HEK293T (cell line): ENCODE results near the gene PXDC1.

Experiments
- CTCF ChIA-PET: fragments of 350-600 bp; formaldehyde crosslinking; extraction: SDS; loops from one replicate; lab custom pipeline; 2021; ENCODE audit warnings: antibody characterized with exemption, inconsistent platforms; lab: Yijun Ruan, JAX
- POLR2A ChIA-PET: fragments of 350-600 bp; formaldehyde crosslinking; extraction: SDS; loops from one replicate; lab custom pipeline; 2020; ENCODE audit warnings: antibody characterized with exemption, inconsistent platforms; lab: Yijun Ruan, JAX
- DNase-seq: peaks from one replicate; pipeline ENCODE4 v3.0.0; 2012; ENCODE audit warnings: mixed read lengths; ENCODE audit errors: extremely low spot score
- ARNT ChIP-seq: fragments of 450-650 bp; IDR thresholded peaks from 2 replicates; pipeline ENCODE4 v1.6.1; 2017; ENCODE audit warnings: mild to moderate bottlenecking
- BHLHE40 ChIP-seq: fragments of 450-650 bp; IDR thresholded peaks from 2 replicates; pipeline ENCODE4 v1.6.1; 2016; ENCODE audit warnings: mild to moderate bottlenecking, moderate library complexity, borderline replicate concordance
- CTBP1 ChIP-seq: fragments of 450-650 bp; IDR thresholded peaks from 2 replicates; pipeline ENCODE4 v1.6.1; 2016; ENCODE audit warnings: borderline replicate concordance
- ELF4 ChIP-seq: fragments of 450-650 bp; IDR thresholded peaks from 2 replicates; pipeline ENCODE4 v1.6.1; 2017; ENCODE audit warnings: antibody characterized with exemption
- FOXA1 ChIP-seq: fragments of 450-650 bp; IDR thresholded peaks from 2 replicates; pipeline ENCODE4 v1.6.1; 2016; ENCODE audit warnings: mild to moderate bottlenecking
- FOXK2 ChIP-seq: fragments of 450-650 bp; IDR thresholded peaks from 2 replicates; pipeline ENCODE4 v1.6.1; 2016; ENCODE audit warnings: mild to moderate bottlenecking
- FOXM1 ChIP-seq: fragments of 450-650 bp; IDR thresholded peaks from 2 replicates; pipeline ENCODE4 v1.6.1; 2017; ENCODE audit warnings: mild to moderate bottlenecking, borderline replicate concordance
- HDGF ChIP-seq: fragments of 450-650 bp; IDR thresholded peaks from 2 replicates; pipeline ENCODE4 v1.6.1; 2017; ENCODE audit warnings: antibody characterized with exemption, borderline replicate concordance
- L3MBTL2 ChIP-seq: fragments of 450-650 bp; conservative IDR thresholded peaks from 2 replicates; pipeline ENCODE4 v1.6.1; 2016; ENCODE audit warnings: mild to moderate bottlenecking
- LEF1 ChIP-seq: fragments of 450-650 bp; IDR thresholded peaks from 2 replicates; pipeline ENCODE4 v1.6.1; 2017; ENCODE audit warnings: mild to moderate bottlenecking, borderline replicate concordance
- NFRKB ChIP-seq: fragments of 450-650 bp; IDR thresholded peaks from 2 replicates; pipeline ENCODE4 v1.6.1; 2016; ENCODE audit warnings: mild to moderate bottlenecking, moderate library complexity
- SP1 ChIP-seq: fragments of 450-650 bp; IDR thresholded peaks from 2 replicates; pipeline ENCODE4 v1.6.1; 2017
- SUZ12 ChIP-seq: fragments of 450-650 bp; IDR thresholded peaks from 2 replicates; pipeline ENCODE4 v1.6.1; 2016; ENCODE audit warnings: mild to moderate bottlenecking
- TARDBP ChIP-seq: fragments of 450-650 bp; IDR thresholded peaks from 2 replicates; pipeline ENCODE4 v1.6.1; 2016
- ZNF384 ChIP-seq: fragments of 450-650 bp; IDR thresholded peaks from 2 replicates; pipeline ENCODE4 v1.6.1; 2016
- TF ChIP-seq, protein P1 (sequence below): fragments of 450-650 bp; IDR thresholded peaks from 2 replicates; pipeline ENCODE4 v1.6.1; 2016

PXDC1 gene

GRCh38 chr6:3699231-3699630, 52.3 kb downstream of the PXDC1 start:
- TF ChIP-seq TARDBP (no peak), SP1 (no peak), HDGF (no peak), CTBP1 (no peak), L3MBTL2 (no peak), FOXK2 (no peak), ARNT (no peak), FOXM1 (no peak), ELF4 (no peak)
- ChIA-PET CTCF (no interaction called here), POLR2A (no interaction called here)
- DNase-seq, result no peak

GRCh38 chr6:3698021-3698420, 53.5 kb downstream of the PXDC1 start:
- POLR2A ChIA-PET, result no interaction called here
- DNase-seq, result no peak
- CTCF ChIA-PET, result no interaction called here
- TF ChIP-seq SUZ12 (no peak), FOXA1 (no peak), ARNT (no peak), ZNF384 (no peak), L3MBTL2 (no peak), LEF1 (no peak), TARDBP (no peak), SP1 (no peak), NFRKB (no peak), ELF4 (no peak), HDGF (no peak), CTBP1 (no peak), FOXK2 (no peak), FOXM1 (no peak), BHLHE40 (no peak)
- TF ChIP-seq, protein P1, sequence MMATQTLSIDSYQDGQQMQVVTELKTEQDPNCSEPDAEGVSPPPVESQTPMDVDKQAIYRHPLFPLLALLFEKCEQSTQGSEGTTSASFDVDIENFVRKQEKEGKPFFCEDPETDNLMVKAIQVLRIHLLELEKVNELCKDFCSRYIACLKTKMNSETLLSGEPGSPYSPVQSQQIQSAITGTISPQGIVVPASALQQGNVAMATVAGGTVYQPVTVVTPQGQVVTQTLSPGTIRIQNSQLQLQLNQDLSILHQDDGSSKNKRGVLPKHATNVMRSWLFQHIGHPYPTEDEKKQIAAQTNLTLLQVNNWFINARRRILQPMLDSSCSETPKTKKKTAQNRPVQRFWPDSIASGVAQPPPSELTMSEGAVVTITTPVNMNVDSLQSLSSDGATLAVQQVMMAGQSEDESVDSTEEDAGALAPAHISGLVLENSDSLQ, result no peak

DNA sequence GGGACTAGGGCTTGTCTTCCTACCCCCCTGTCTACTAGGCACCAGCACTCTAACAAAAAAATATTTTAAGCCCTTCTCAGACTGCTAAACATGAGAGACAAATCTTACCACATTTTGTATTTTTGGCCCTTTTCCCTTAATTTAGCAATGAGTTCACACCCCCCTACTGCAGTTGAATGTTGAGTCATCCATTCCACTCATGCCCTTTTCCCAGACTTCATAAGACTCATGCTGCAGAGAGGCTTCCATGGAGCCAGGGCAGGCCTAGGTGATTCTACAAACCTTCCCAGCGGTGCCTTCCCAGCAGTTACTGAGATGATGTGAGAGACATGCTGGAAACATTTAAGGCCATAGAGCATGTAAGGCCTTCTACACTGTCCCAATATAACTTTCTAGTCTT, 53.9 kb downstream of the PXDC1 start:
- TF ChIP-seq FOXM1 (no peak), SUZ12 (no peak), FOXK2 (no peak), SP1 (no peak), BHLHE40 (no peak), FOXA1 (no peak), TARDBP (no peak), HDGF (no peak), NFRKB (no peak), ZNF384 (no peak)
- TF ChIP-seq, protein P1, result no peak
- POLR2A ChIA-PET, result no interaction called here
- DNase-seq, result no peak
- CTCF ChIA-PET, result no interaction called here

DNA sequence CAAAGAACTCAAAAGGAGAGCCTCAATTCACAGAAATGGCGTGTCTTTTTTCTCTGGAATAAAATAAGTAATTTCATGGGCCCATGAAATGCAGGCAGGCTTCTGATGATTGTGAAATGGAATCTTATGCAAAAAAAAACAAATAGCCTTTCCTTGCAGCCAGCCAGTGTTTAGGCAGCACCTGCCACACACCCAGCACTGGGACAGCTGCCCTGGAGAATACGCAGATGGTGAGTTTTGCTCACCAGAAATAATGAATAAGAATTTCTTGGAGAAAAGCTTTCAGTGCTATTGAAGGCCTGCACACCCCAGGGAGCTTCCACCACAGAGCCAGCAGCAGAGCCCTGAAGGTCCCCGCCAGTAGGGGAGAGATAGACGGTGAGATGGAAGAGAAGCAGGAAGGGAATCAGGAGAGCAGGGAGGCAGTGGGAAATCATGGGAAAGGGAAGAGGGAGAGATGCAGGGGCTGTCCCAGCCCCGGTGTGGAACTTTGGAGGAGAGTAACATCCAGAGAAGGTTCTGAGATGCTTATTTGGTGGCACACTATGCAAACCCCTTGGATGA, 54.9 kb downstream of the PXDC1 start:
- CTCF ChIA-PET, result no interaction called here
- DNase-seq, result no peak
- TF ChIP-seq FOXM1 (no peak), NFRKB (no peak), L3MBTL2 (no peak), CTBP1 (no peak), FOXA1 (no peak), LEF1 (no peak), FOXK2 (no peak), HDGF (no peak), SUZ12 (no peak), ZNF384 (no peak), ARNT (no peak), BHLHE40 (no peak), ELF4 (no peak)
- TF ChIP-seq, protein P1, result no peak
- POLR2A ChIA-PET, result no interaction called here

DNA sequence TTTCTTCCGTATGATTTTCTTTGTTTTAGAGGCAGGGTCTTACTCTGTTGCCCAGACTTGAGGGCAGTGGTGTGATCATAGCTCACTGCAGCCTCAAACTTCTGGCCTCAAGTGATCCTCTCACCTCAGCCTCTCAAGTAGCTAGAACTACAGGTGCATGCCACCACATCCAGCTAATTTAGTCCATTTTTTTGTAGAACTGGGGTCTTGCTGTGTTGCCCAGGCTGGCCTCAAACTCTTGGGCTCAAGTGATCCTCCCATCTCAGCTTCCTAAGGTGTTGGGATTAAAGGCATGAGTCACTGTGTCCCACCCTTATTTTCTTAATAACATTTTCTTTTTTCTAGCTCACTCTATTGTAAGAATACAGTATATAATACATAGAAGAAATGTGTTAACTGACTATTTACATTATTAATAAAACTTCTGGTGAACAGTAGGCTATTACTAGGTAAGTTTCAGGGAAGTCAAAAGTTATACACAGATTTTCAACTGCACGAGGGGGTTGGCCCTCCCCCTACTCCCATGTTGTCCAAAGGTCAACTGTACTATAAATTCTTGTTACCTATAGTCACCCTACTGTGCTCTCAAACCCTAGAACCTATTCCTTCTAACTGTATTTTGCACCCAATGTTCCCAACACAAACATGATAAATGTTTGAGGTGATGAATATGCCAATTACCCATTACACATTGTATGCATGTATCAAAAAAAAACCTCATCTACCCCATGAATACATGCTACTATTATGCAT, 56.3 kb downstream of the PXDC1 start:
- no peak for TF ChIP-seq HDGF
- no peak for TF ChIP-seq LEF1
- POLR2A ChIA-PET, result no interaction called here

GRCh38 chr6:3693831-3694230, 57.7 kb downstream of the PXDC1 start:
- POLR2A ChIA-PET, result no interaction called here
- CTCF ChIA-PET, result no interaction called here

More for the DNA sequence above, 56.3 kb downstream of the PXDC1 start:
- CTCF ChIA-PET, result no interaction called here
- no peak for DNase-seq

More at GRCh38 chr6:3693831-3694230, 57.7 kb downstream of the PXDC1 start:
- DNase-seq, result no peak
- no peak for TF ChIP-seq LEF1
- no peak for TF ChIP-seq L3MBTL2
- TF ChIP-seq BHLHE40, result no peak
- TF ChIP-seq FOXA1, result no peak
- TF ChIP-seq, protein P1, result no peak
- TF ChIP-seq ARNT, result no peak
- no peak for TF ChIP-seq NFRKB
- no peak for TF ChIP-seq FOXM1
- no peak for TF ChIP-seq ELF4
- TF ChIP-seq ZNF384, result no peak
- TF ChIP-seq CTBP1, result no peak
- TF ChIP-seq HDGF, result no peak
- no peak for TF ChIP-seq FOXK2
- TF ChIP-seq TARDBP, result no peak
- TF ChIP-seq SP1, result no peak
- no peak for TF ChIP-seq SUZ12
